GM19025 (cell line): ENCODE results near the gene CDC42SE2.

Experiments used
- ATAC-seq: cut with Tn5 transposase; IDR thresholded peaks from one replicate; pipeline ENCODE4 v1.9.1; 2021; ENCODE audit warnings: mild to moderate bottlenecking, low read depth, moderate library complexity; ENCODE audit not compliant: unreplicated experiment

CDC42SE2 gene

DNA sequence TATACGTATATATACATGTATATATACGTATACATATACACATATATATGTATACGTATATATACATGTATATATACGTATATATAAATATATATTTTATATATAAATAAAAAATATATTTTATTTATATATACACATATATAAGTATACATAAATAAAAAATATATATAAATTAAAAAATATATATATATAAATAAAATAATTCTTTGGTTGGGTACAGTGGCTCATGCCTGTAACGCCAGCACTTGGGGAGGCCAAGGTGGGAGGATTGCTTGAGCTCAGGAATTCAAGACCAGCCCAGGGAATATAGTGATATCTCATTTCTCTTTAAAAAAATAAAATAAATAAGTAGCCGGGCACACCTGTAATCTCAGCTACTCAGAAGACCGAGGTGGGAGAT is 155.0 kb downstream of the CDC42SE2 start:
- ATAC-seq = no peak

DNA sequence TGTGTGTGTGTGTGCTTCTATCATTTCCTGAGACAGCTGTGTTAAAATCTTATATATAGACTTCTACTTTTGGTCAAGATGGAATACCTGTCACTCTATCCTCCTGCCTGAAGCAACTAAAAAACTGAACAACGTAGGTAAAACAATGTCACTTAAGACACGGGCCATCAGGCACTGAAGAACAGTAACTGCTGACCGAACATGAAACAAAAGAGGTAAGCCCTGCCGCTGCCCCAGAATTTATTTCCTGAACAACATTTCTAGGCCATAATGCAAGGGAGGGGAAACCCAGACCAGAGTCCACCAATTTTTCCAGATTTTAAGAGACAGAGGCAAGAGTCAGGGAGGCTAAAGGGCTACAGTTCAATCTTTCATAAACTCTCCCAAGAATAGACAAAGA is 156.0 kb downstream of the CDC42SE2 start:
- ATAC-seq = no peak

- ATAC-seq = no peak
Measured at GRCh38 chr5:131423056-131423455, 159.2 kb downstream of the CDC42SE2 start.

- no peak for ATAC-seq
Measured at GRCh38 chr5:131426011-131426410, 162.2 kb downstream of the CDC42SE2 start.

GRCh38 chr5:131430794-131431193 is 166.9 kb downstream of the CDC42SE2 start:
- no peak for ATAC-seq

DNA sequence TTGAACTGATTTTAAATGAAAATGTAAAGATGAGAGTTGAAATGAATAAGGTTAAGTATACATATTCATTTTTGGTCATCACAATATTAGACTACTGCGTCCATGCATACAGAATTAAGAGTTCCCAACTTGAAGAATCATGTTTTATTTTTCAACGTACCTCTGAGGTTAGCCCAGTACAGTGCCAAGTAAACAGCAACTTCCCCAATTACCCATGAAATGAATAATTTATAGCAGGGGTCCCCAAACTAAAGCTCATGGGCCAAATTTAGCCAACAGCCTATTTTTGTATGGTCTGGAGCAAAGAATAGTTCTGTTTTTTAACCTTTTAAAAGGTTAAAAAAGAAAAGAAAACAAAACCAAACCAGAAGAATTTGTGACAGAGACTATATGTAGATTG is 167.9 kb downstream of the CDC42SE2 start:
- ATAC-seq = no peak

GRCh38 chr5:131433109-131433508 is 169.3 kb downstream of the CDC42SE2 start:
- ATAC-seq = no peak

DNA sequence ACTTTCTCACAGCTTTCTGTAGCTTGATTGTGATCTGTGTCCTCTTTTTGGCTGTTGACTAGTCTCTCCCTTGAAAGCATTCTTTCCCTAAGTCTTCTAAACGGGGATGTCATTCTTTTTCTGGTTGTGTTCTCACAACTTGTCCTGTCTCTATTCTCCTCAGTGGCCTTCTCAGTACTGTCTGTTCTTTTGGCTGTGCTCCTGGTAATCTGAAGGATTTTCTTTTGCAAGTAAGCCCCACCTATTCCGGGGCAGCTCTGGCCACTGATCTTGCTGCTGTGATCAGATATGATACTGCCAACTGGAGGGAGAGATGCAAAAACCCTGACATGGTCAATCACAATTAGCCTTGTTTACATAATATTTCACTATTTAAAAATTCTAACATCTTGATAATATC is 172.2 kb downstream of the CDC42SE2 start:
- ATAC-seq = no peak

- no peak for ATAC-seq
Measured at GRCh38 chr5:131441184-131441583, 177.3 kb downstream of the CDC42SE2 start.
